IMR-90 (cell line): ENCODE data around the gene MS4A15.

Experiments used
- BHLHE40 ChIP-seq: fragments of 150-350 bp; IDR thresholded peaks from 2 replicates; pipeline ENCODE4 v1.6.1; 2016; ENCODE audit warnings: mild to moderate bottlenecking, low read depth, low read length
- CEBPB ChIP-seq: IDR thresholded peaks from 2 replicates; pipeline ENCODE4 v1.6.1; 2012; ENCODE audit warnings: low read depth, low read length, improper control_type of control experiment
- CTCF ChIP-seq: conservative IDR thresholded peaks from 2 replicates; pipeline ENCODE4 v1.5.1; 2012; ENCODE audit warnings: mild to moderate bottlenecking, low read depth, low read length, improper control_type of control experiment
- MAZ ChIP-seq: IDR thresholded peaks from 2 replicates; pipeline ENCODE4 v1.6.1; 2012; ENCODE audit warnings: low read depth, mild to moderate bottlenecking, low read length, improper control_type of control experiment, moderate library complexity, borderline replicate concordance
- NFE2L2 ChIP-seq: fragments of 150-350 bp; IDR thresholded peaks from 2 replicates; pipeline ENCODE4 v1.6.1; 2016; ENCODE audit warnings: low read depth, mild to moderate bottlenecking, low read length
- POLR2A ChIP-seq: IDR thresholded peaks from 2 replicates; pipeline ENCODE4 v1.6.1; 2012; ENCODE audit warnings: mild to moderate bottlenecking, low read depth, low read length
- RCOR1 ChIP-seq: IDR thresholded peaks from 2 replicates; pipeline ENCODE4 v1.6.1; 2012; ENCODE audit warnings: mild to moderate bottlenecking, low read length, improper control_type of control experiment; ENCODE audit not compliant: insufficient replicate concordance

- TF ChIP-seq CTCF (no peak), POLR2A (no peak), MAZ (no peak), RCOR1 (no peak), NFE2L2 (no peak), CEBPB (no peak), BHLHE40 (no peak)
Observed at GRCh38 chr11:60798631-60799030, 42.0 kb downstream of the MS4A15 start.
